IPS-18a (cell line): ENCODE results near the gene RPS6KB2.

ENCODE experiments used
- H3K27ac ChIP-seq: one replicate; pipeline ENCODE4 v1.5.1; 2013; ENCODE audit warnings: low read length
- H3K27me3 ChIP-seq: one replicate; pipeline ENCODE4 v1.6.1; 2013; ENCODE audit warnings: mild to moderate bottlenecking, low read length; ENCODE audit not compliant: control insufficient read depth, insufficient read depth
- H3K36me3 ChIP-seq: one replicate; pipeline ENCODE4 v1.6.1; 2013; ENCODE audit warnings: low read depth, low read length; ENCODE audit not compliant: control insufficient read depth
- H3K4me1 ChIP-seq: one replicate; pipeline ENCODE4 v1.6.1; 2013; ENCODE audit warnings: low read depth, low read length; ENCODE audit not compliant: control insufficient read depth
- H3K4me3 ChIP-seq: one replicate; pipeline ENCODE4 v1.5.1; 2013; ENCODE audit warnings: low read length
- H3K9ac ChIP-seq: one replicate; pipeline ENCODE4 v1.6.1; 2013; ENCODE audit warnings: mild to moderate bottlenecking, low read length, moderate library complexity
- H3K9me3 ChIP-seq: one replicate; pipeline ENCODE4 v1.6.1; 2013; ENCODE audit warnings: low read depth, low read length; ENCODE audit not compliant: control insufficient read depth

Gene RPS6KB2

GRCh38 chr11:67445515-67445914 is 17.2 kb downstream of the RPS6KB2 start:
- H3K9ac ChIP-seq: no peak overlapping the region
- H3K27me3 ChIP-seq: no peaks in the 10 kb centered on the region
- H3K4me3 ChIP-seq: no peak overlapping the region
- H3K9me3 ChIP-seq: no peaks in the 10 kb centered on the region
- H3K4me1 ChIP-seq: no peaks in the 10 kb centered on the region
- no peak overlapping the region for H3K27ac ChIP-seq
- H3K36me3 ChIP-seq: peaks cover 3% of the 10 kb centered on the region

GRCh38 chr11:67448220-67448609 is 19.9 kb downstream of the RPS6KB2 start:
- Histone ChIP-seq H3K27me3 (no peaks in the 10 kb centered on the region), H3K27ac (no peak overlapping the region), H3K9me3 (no peaks in the 10 kb centered on the region), H3K9ac (no peak overlapping the region), H3K4me3 (no peak overlapping the region), H3K4me1 (no peaks in the 10 kb centered on the region), H3K36me3 (no peaks in the 10 kb centered on the region)

GRCh38 chr11:67449116-67449844 is 21.0 kb downstream of the RPS6KB2 start:
- Histone ChIP-seq H3K4me3 (no peak overlapping the region), H3K27me3 (no peaks in the 10 kb centered on the region), H3K27ac (no peak overlapping the region), H3K4me1 (no peaks in the 10 kb centered on the region), H3K9me3 (no peaks in the 10 kb centered on the region), H3K9ac (no peak overlapping the region), H3K36me3 (no peaks in the 10 kb centered on the region)

- no peak overlapping the region for H3K4me3 ChIP-seq
- no peak overlapping the region for H3K27ac ChIP-seq
- H3K36me3 ChIP-seq: no peaks in the 10 kb centered on the region
- no peak overlapping the region for H3K9ac ChIP-seq
- H3K4me1 ChIP-seq: no peaks in the 10 kb centered on the region
- H3K9me3 ChIP-seq: no peaks in the 10 kb centered on the region
- H3K27me3 ChIP-seq: no peaks in the 10 kb centered on the region
Observed at GRCh38 chr11:67450796-67451657, 22.7 kb downstream of the RPS6KB2 start.

- H3K9me3 ChIP-seq: no peaks in the 10 kb centered on the region
- no peaks in the 10 kb centered on the region for H3K27me3 ChIP-seq
- H3K9ac ChIP-seq: no peak overlapping the region
- no peaks in the 10 kb centered on the region for H3K36me3 ChIP-seq
- H3K27ac ChIP-seq: no peak overlapping the region
- H3K4me3 ChIP-seq: no peak overlapping the region
- no peaks in the 10 kb centered on the region for H3K4me1 ChIP-seq
Observed at GRCh38 chr11:67451658-67451976, 23.3 kb downstream of the RPS6KB2 start.

GRCh38 chr11:67452141-67452952 is 24.1 kb downstream of the RPS6KB2 start, which contains the start of gene GPR152:
Gene GPR152, minus strand, starts transcription at chr11:67452729. Its CDS starts 5 bp downstream, at chr11:67452724.
- Histone ChIP-seq H3K9ac (no peak within 1 kb of the TSS), H3K27me3 (no peaks in the 10 kb centered on the region)

GRCh38 chr11:67453816-67454732 is 25.8 kb downstream of the RPS6KB2 start:
- Histone ChIP-seq H3K9ac (no peak overlapping the region), H3K27me3 (no peaks in the 10 kb centered on the region), H3K36me3 (no peaks in the 10 kb centered on the region), H3K4me3 (no peak overlapping the region), H3K27ac (no peak overlapping the region), H3K4me1 (no peaks in the 10 kb centered on the region), H3K9me3 (no peaks in the 10 kb centered on the region)

More at GRCh38 chr11:67452141-67452952, 24.1 kb downstream of the RPS6KB2 start, which contains the start of gene GPR152:
- H3K4me3 ChIP-seq: no peak within 1 kb of the TSS
- no peaks in the 10 kb centered on the region for H3K4me1 ChIP-seq
- H3K9me3 ChIP-seq: no peaks in the 10 kb centered on the region
- no peak within 1 kb of the TSS for H3K27ac ChIP-seq
- H3K36me3 ChIP-seq: no peaks in the 10 kb centered on the region

GRCh38 chr11:67455054-67455453 is 26.8 kb downstream of the RPS6KB2 start, which contains the start of gene CABP4:
Gene CABP4, plus strand, starts transcription at chr11:67455354. Its CDS starts 70 bp downstream, at chr11:67455424.
- Histone ChIP-seq H3K27ac (no peak within 1 kb of the TSS), H3K9ac (no peak within 1 kb of the TSS), H3K36me3 (no peaks in the 10 kb centered on the region), H3K4me3 (no peak within 1 kb of the TSS), H3K27me3 (no peaks in the 10 kb centered on the region), H3K4me1 (no peaks in the 10 kb centered on the region), H3K9me3 (no peaks in the 10 kb centered on the region)

GRCh38 chr11:67456068-67456705 is 27.9 kb downstream of the RPS6KB2 start:
- Histone ChIP-seq H3K36me3 (no peaks in the 10 kb centered on the region), H3K9ac (no peak overlapping the region), H3K4me1 (no peaks in the 10 kb centered on the region), H3K9me3 (no peaks in the 10 kb centered on the region), H3K4me3 (no peak overlapping the region), H3K27me3 (no peaks in the 10 kb centered on the region), H3K27ac (no peak overlapping the region)

- Histone ChIP-seq H3K27ac (no peak overlapping the region), H3K4me3 (no peak overlapping the region), H3K9ac (no peak overlapping the region), H3K27me3 (no peaks in the 10 kb centered on the region), H3K9me3 (no peaks in the 10 kb centered on the region), H3K36me3 (no peaks in the 10 kb centered on the region), H3K4me1 (no peaks in the 10 kb centered on the region)
Observed at GRCh38 chr11:67457453-67457852, 29.2 kb downstream of the RPS6KB2 start.
